Retinal pigment epithelial cell (primary cell): ENCODE measurements around the gene E4F1.

Experiments
- DNase-seq: peaks from one replicate; pipeline ENCODE4 v3.0.0-alpha.2; 2010; ENCODE audit warnings: low read depth
- H3K4me3 ChIP-seq: 2 replicates; pipeline ENCODE4 v1.5.1; 2011; ENCODE audit warnings: mild to moderate bottlenecking, low read length, control low read depth, moderate library complexity
- TF ChIP-seq, protein P1 (sequence below): conservative IDR thresholded peaks from 2 replicates; pipeline ENCODE4 v1.5.1; 2011; ENCODE audit warnings: low read depth, low read length, control low read depth, inconsistent platforms

Gene E4F1

DNA sequence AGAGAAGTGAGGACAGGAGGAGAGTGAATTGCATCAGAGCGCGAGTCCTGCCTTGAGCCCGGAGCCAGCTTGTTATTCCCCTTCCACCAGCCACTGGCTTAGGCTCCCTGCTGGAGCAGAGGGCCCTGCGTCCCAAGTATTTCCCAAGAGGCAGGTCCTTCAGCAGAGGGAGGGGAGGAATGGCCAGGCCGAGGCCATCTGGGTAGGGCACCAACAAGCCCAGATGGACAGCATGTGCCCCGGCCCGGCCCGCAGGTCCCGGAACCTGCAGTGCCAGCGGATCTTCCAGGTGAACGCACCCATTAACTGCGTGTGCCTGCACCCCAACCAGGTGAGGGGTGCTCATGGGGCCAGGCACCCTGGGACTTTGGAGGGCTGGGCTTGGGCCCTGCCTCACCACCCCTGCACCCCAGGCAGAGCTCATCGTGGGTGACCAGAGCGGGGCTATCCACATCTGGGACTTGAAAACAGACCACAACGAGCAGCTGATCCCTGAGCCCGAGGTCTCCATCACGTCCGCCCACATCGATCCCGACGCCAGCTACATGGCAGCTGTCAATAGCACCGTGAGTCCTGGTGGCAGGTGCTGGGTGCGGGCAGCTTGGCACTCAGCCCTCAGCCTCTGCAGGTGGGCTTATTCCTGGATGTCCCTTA is 16.5 kb upstream of the E4F1 start:
- TF ChIP-seq, protein P1, sequence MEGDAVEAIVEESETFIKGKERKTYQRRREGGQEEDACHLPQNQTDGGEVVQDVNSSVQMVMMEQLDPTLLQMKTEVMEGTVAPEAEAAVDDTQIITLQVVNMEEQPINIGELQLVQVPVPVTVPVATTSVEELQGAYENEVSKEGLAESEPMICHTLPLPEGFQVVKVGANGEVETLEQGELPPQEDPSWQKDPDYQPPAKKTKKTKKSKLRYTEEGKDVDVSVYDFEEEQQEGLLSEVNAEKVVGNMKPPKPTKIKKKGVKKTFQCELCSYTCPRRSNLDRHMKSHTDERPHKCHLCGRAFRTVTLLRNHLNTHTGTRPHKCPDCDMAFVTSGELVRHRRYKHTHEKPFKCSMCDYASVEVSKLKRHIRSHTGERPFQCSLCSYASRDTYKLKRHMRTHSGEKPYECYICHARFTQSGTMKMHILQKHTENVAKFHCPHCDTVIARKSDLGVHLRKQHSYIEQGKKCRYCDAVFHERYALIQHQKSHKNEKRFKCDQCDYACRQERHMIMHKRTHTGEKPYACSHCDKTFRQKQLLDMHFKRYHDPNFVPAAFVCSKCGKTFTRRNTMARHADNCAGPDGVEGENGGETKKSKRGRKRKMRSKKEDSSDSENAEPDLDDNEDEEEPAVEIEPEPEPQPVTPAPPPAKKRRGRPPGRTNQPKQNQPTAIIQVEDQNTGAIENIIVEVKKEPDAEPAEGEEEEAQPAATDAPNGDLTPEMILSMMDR = no peak
- no peak for DNase-seq
- no peak overlapping the region for H3K4me3 ChIP-seq

DNA sequence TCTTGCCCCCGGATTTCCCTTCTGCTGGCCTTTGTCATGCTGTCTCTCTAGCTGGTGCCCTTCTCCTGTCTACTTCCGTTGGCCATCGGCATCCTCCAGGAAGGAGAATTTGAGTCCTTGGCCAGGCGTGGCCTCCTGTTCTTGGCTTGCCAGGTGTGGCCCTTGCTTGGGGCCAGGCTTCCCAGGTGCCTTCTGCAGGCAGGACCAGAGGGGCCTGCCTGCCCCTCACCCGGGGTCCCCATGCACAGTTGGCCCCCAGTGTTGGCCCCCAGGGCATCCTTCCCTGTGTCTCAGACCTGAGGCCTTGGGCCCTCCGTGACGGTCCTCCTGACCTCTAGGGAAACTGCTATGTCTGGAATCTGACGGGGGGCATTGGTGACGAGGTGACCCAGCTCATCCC is 15.5 kb upstream of the E4F1 start:
- no peak overlapping the region for H3K4me3 ChIP-seq
- DNase-seq = no peak
- TF ChIP-seq, protein P1 = no peak

DNA sequence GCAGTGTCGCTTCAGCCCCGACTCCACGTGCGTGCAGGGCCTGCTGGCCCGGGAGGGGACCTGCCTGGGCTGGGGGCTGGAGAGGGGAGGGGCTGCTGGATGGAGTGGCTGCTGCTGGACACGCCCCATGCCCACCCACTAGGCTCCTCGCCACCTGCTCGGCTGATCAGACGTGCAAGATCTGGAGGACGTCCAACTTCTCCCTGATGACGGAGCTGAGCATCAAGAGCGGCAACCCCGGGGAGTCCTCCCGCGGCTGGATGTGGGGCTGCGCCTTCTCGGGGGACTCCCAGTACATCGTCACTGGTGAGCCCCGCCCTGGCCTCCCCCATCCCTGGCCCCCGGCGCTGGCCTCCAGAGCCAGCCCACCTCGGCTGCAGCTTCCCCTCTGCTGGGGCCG is 15.1 kb upstream of the E4F1 start:
- TF ChIP-seq, protein P1 = no peak
- H3K4me3 ChIP-seq = no peak overlapping the region
- no peak for DNase-seq

DNA sequence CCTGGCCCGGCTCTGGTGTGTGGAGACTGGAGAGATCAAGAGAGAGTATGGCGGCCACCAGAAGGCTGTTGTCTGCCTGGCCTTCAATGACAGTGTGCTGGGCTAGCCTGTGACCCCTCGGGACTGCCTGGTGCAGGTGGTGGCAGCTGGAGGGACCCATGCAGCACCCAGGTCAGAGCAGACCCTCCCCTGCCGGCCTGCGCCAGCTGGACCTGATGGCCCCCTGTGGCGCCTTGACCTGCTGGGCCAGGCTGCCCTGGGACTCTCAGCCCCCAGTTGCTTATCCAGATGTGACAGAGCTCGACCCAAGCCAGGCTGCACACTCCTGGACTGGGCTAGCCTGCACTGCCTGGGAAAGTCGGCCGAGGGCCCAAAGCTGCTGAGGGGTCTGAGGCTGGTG is 14.6 kb upstream of the E4F1 start:
- DNase-seq = no peak
- H3K4me3 ChIP-seq = no peak overlapping the region
- TF ChIP-seq, protein P1 = no peak

DNA sequence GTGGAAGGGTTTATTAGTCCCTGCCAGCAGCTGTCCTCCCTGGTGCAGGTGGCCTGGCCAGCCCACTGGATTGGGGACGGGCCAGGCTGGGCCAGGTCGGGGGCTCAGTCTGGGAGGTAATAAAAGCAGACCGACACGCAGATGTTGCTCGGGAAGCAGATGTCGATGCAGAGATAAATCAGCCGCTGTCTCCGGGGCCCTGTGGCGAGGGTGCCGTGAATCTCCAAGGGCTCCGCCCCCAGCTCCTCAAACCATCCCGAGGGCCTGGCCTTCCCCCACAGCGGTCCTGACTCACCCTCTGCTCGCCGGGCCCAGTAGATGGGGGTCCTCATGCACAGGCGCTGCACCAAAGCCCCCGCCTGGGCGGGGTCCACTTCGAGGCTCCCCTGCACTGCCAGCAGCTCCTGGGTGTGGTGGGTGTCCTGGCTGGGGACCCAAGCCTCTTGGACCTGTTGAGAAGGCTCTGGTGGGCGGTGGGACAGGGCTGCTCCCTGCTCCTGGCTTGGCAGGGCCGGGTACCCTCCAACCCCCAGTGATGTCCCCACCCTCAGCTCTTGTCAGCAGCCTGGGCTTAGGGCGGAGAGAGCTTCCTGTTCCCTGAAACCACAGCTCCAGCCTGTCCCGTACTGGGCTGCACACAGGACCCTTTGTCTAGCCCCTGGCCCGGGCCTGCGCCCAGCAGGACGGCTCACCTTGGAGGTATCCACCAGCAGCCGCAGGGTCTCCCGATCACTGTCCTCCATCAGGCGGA is 14.0 kb upstream of the E4F1 start:
- no peak for DNase-seq
- no peak overlapping the region for H3K4me3 ChIP-seq
- TF ChIP-seq, protein P1 = no peak

DNA sequence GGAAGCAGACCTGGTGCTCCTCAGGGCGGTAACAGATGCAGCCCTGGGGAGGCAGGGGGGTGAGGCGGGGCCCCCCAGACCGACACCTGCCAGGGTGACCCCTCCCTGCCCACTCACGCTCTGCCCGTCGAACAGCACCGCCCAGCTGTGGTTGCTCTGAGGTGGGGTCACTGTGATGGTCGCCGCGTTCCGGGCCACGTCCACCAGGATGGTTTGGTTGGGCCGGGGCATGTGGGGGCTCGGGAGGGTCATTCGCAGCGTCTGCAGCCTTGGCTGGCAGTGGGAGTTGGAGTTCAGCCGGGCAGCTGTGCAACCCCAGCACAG is 13.4 kb upstream of the E4F1 start:
- TF ChIP-seq, protein P1 = no peak
- H3K4me3 ChIP-seq = no peak overlapping the region
- no peak for DNase-seq
